Testis (tissue), 2 donors: ENCODE results near the gene ACSS3.

Experiments used
- CTCF ChIP-seq, 3 experiments: fragments of 450-650 bp in 2 of 3; fragments of 200-600 bp in 1 of 3; sonication (generic) in 1 of 3; IDR thresholded peaks; one replicate each; pipeline ENCODE4 v1.5.1; 2016 to 2019; ENCODE audit warnings: antibody characterized with exemption in 3 of 3, mild to moderate bottlenecking in 2 of 3, moderate library complexity in 1 of 3
- POLR2A ChIP-seq: fragments of 450-650 bp; IDR thresholded peaks from one replicate; pipeline ENCODE4 v1.6.1; 2017; ENCODE audit warnings: antibody characterized with exemption, mild to moderate bottlenecking, moderate library complexity

- TF ChIP-seq POLR2A (no peak), CTCF (IDR thresholded peaks at IDR 0.05) (no peak)
Observed at GRCh38 chr12:81221681-81222080, 143.8 kb downstream of the ACSS3 start.
